ENCODE results near the gene LLPH. TPM values are rescaled to one million over a fixed set of nuclear protein-coding genes. Genes with fewer than 3 reads are reported as not detected.

LLPH gene
- total RNA-seq, 1 experiment from 2014 or later, result 45.6 TPM

Other genes starting within 250 kb of the LLPH start
- 51.1 TPM for gene TMBIM4, start 39.2 kb upstream of the LLPH start, total RNA-seq (2021; ENCODE audit: unreplicated experiment)
- 0.12 TPM for gene IRAK3, start 58.5 kb upstream of the LLPH start, total RNA-seq (2021; ENCODE audit: unreplicated experiment)
- gene HELB, start 171.7 kb upstream of the LLPH start, total RNA-seq (2021; ENCODE audit: unreplicated experiment), result 9.3 TPM

All from HCT116 (cell line).